ENCODE measurements around the gene SPACA7.

DNA sequence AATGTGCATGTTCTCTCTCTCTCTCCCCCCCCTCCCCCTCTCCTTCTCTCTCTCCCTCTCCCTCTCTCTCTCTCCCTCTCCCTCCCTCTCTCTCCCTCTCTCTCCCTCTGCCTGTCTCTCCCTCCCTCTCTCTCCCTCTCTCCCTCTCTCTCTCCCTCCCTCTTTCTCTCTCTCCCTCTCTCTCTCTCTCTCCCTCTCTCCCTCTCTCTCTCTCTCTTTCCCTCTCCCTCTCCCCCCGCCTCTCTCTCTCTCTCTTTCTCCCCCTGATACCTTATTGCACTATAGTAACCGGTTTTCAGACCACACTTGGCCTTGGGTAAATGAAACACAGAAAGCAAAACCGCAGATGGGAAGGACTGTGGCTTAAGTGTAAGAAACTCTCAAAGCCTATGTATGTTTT lies 34.7 kb upstream of the SPACA7 start:
- TF ChIP-seq YY1 (IDR thresholded peaks at IDR 0.05; ENCODE audit: insufficient read depth, insufficient read length), result no peak
- no peak for TF ChIP-seq SUZ12 (IDR thresholded peaks at IDR 0.05; ENCODE audit: extremely low read depth, insufficient read depth, insufficient read length)
